Measurements from ENCODE around the gene PELI3.

The PELI3 gene

DNA sequence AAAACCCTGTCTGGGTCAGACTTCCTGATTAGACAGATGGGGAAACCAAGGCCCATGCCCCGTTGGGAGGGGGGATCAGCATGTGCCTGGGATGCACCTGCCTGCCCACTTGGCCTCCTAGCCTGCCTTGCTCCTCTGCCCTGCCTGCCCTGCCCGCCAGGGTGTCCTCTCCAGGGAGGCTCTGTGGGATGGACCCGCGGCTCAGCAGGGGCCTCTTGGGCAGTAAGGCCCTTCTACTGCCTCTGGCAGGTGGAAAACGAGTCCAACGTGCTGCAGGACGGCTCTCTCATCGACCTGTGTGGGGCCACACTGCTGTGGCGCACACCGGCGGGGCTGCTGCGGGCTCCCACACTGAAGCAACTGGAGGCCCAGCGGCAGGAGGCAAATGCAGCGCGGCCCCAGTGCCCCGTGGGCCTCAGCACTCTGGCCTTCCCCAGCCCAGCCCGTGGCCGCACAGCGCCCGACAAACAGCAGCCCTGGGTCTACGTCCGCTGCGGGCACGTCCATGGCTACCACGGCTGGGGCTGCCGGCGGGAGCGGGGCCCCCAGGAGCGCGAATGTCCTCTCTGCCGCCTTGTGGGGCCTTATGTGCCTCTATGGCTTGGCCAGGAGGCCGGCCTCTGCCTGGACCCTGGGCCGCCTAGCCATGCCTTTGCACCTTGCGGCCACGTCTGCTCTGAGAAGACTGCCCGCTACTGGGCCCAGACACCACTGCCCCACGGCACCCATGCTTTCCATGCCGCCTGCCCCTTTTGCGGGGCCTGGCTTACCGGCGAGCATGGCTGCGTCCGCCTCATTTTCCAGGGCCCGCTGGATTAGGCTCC is 8.9 kb downstream of the PELI3 start:
- no peak overlapping the region for H3K4me3 ChIP-seq (replicated peaks in 1 of 2; ENCODE audit: low read depth in 2 of 2, low read length in 2 of 2)
- TF ChIP-seq, protein P1, sequence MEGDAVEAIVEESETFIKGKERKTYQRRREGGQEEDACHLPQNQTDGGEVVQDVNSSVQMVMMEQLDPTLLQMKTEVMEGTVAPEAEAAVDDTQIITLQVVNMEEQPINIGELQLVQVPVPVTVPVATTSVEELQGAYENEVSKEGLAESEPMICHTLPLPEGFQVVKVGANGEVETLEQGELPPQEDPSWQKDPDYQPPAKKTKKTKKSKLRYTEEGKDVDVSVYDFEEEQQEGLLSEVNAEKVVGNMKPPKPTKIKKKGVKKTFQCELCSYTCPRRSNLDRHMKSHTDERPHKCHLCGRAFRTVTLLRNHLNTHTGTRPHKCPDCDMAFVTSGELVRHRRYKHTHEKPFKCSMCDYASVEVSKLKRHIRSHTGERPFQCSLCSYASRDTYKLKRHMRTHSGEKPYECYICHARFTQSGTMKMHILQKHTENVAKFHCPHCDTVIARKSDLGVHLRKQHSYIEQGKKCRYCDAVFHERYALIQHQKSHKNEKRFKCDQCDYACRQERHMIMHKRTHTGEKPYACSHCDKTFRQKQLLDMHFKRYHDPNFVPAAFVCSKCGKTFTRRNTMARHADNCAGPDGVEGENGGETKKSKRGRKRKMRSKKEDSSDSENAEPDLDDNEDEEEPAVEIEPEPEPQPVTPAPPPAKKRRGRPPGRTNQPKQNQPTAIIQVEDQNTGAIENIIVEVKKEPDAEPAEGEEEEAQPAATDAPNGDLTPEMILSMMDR (IDR thresholded peaks at IDR 0.05; ENCODE audit: low read depth, low read length), result no peak
- no peak for DNase-seq (ENCODE audit: low read depth in 2 of 2)

GRCh38 chr11:66476173-66476840 is 9.6 kb downstream of the PELI3 start:
- H3K4me3 ChIP-seq (replicated peaks in 1 of 2; ENCODE audit: low read depth in 2 of 2, low read length in 2 of 2), result no peak overlapping the region
- TF ChIP-seq, protein P1 (IDR thresholded peaks at IDR 0.05; ENCODE audit: low read depth, low read length), result no peak
- no peak for DNase-seq (ENCODE audit: low read depth in 2 of 2)

GRCh38 chr11:66476841-66477251 is 10.1 kb downstream of the PELI3 start:
- DNase-seq (ENCODE audit: low read depth in 2 of 2), result no peak
- H3K4me3 ChIP-seq (replicated peaks in 1 of 2; ENCODE audit: low read depth in 2 of 2, low read length in 2 of 2), result no peak overlapping the region
- TF ChIP-seq, protein P1 (IDR thresholded peaks at IDR 0.05; ENCODE audit: low read depth, low read length), result no peak

- H3K4me3 ChIP-seq (replicated peaks in 1 of 2; ENCODE audit: low read depth in 2 of 2, low read length in 2 of 2), result no peak overlapping the region
- DNase-seq (ENCODE audit: low read depth in 2 of 2), result no peak
- TF ChIP-seq, protein P1 (IDR thresholded peaks at IDR 0.05; ENCODE audit: low read depth, low read length), result no peak
Measured at GRCh38 chr11:66477263-66478201, 10.8 kb downstream of the PELI3 start.

- TF ChIP-seq, protein P1 (IDR thresholded peaks at IDR 0.05; ENCODE audit: low read depth, low read length), result peak; percentile 83
- DNase-seq (ENCODE audit: low read depth in 2 of 2), result peak; percentile 19 to 26
- peak overlapping the region; percentile 76 to 83 for H3K4me3 ChIP-seq (replicated peaks in 1 of 2; ENCODE audit: low read depth in 2 of 2, low read length in 2 of 2)
Measured at GRCh38 chr11:66478729-66479393, 12.2 kb downstream of the PELI3 start.

Data from cardiac fibroblast (primary cell).